GM04504 (cell line): ENCODE results near the gene LRCH1.

Experiments used
- DNase-seq: peaks from one replicate; pipeline ENCODE4 v3.0.0-alpha.2; 2012; ENCODE audit warnings: low read depth

LRCH1 gene

DNA sequence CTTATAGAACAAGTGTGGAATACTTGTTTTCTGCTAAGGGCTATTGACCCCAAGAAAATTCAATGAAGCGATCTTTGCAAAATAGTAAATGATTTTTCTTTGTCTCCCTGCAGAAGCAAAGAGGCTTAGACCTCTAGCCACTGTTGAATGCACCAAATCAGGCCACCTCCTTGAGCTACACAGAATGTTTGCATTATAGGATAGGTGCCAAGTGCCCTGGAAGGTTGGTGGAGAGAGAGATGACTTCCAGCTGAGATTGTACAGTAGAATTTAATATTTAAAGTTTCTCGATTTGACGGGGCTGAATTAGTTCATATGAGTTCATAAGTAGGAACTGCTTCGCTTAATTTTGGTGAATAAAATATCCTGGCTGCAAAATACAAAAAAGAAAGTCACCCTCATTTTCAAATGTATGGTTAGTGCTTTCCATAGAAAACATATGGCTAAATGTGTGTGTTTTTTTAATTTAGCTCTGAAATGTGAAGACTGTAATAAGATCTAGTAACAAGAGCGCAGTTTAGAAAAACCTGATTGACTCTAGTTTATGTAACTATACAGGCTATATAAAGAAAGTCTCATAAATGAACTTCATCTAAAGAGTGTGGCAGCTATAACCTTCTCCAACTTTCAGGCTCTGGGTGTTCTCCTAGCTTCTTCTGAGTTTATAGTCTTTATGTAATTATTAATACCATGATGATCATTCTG is 41.6 kb downstream of the LRCH1 start:
- no peak for DNase-seq

DNA sequence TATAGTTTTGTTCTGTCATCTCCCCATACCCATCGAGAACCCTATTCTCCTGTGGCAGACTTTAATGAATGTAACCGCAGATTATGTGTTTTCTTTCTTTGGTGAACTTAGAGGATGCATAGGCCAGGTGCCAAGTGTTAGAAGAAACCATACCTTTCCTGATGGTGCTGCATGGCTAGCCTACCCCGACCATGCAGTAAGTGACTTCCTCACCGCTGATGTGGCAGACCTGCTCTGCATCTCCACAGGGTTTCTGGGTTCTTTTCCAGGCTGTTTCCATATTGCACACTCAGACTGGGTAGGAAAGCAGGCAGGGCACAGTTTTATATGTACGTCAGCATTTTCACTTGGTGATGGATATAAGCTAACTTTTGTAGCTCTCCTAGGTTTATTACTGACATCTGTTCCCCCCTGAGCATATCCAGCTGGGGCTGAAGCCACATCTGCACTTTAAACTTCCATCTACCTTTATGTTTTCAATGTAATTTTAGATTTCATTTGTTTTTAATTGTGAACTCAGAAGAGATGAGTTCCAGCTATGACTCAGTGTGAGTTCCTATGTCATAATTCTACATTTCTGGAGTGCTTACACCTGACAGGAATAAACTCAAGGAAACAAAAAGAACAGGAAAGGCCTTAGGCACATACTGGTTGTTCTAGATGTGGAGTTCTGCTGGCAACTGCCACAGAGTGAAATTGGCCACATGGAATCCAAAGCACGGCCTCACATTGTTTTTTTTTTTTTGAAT is 42.3 kb downstream of the LRCH1 start:
- DNase-seq = no peak

DNA sequence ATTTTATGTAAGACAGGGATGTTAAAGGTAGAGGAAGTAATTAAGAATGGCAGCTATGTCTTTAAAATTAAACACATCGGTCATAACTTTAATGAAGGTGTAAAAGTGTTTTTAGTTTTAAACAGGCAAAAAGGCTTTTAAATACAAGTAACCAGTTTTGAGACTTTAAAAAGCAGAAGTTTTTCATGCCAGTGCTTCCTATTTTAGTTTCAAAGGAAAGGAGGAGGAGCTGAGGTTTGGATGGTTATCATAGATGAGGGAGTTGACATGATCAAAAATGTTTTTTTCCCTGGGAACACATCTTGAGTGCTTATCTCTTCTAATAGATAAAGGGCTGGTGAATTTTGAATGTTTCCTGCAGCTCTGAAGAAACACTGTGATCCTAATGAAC is 42.9 kb downstream of the LRCH1 start:
- no peak for DNase-seq

DNA sequence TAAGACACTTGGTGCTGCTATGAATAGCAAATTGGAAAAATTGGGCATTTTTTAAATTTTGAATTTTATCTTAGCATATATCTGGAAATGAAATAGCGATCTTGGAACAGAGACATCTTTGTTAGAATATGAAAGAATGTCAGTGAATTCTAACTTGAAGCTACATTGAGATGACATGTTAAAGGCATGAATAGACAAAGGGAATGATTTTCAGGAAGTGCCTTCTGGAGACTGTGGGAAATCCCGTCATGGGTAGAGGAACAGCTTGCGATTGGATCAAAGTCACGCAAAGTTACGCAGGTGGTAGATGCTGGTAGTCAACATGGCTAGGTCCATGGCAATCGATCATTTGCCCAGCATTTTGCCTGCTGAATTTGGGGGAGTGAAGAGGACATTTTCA is 43.5 kb downstream of the LRCH1 start:
- DNase-seq = no peak

DNA sequence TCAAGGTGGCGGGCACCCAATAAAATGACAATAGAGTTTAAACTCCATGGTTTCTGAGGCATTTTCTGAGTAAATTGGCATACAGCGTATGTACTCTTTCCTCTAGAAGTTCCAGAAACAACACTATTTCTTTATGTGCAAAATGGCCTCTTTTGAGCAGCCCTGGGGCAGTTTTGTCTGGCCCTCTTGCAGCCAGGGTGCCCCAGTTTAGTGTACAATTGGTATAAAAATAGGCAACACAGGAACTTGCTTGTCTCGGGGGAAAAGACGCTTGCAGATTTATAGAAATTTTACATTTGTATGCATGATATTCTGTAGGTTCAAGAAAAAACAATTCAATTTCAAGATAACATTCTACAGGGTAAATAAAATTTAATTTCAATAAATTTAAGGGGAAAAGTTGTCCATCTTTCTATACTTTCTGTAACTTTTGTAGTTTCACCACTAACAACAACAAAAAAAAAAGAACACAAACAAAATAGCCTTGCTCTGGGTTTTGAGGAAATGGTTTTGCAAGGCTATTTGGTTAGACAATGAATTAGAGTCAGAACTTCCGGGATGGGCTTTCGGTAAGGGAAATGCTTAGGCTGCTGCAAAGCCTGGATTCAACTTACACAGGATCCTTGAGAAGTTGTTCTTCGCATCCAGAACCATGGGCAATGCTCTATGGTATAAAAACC is 45.3 kb downstream of the LRCH1 start:
- DNase-seq = no peak

DNA sequence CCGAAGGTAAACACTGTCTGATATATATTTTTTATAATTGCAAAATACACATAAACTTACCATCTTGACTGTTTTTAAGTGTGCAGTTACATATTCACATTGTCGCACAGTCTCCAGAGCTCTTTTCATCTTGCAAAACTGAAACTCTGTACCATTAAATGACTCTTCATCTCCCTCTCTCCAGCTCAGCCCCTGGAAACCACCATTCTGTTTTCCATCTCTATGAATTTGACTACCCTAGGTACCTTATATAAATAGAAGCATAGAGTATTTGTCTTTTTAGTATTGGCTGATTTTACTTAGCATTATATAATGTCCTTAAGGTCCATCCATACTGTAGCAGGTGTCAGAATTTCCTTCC is 45.8 kb downstream of the LRCH1 start:
- DNase-seq = no peak

DNA sequence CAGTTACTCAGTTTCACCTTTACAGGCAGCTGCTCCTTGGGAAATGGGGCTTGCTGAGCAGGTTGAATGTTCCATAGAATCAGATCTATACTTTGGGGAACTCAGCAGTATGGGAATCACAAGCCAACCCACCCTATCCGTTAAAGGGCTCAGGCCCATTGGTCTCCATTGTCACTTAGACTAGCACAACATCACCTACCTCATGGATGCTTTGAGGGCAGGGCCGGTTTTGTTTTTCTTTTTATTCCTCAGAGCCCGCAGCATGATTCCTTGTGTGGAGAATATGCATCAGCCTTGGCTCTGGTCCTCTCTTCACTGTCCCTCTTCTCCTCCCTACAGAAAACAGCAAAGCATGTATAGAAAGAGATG is 48.0 kb downstream of the LRCH1 start:
- no peak for DNase-seq

DNA sequence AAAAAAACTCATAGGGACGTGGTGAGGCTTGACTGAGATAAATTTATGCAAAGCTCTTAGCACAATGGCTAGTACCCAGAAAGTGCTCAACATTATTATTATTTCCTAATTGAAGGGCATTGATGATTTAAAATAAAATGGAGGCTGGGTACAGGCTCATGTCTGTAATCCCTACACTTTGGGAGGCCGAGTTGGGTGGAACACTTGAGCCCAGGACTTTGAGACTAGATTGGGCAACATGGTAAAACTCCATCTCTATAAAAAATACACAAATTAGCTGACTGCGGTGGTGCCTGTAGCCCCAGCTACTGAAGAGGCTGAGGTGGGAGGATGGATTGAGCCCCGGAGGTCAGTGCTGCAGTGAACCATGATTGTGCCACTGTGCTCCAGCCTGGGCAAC is 49.6 kb downstream of the LRCH1 start:
- no peak for DNase-seq

DNA sequence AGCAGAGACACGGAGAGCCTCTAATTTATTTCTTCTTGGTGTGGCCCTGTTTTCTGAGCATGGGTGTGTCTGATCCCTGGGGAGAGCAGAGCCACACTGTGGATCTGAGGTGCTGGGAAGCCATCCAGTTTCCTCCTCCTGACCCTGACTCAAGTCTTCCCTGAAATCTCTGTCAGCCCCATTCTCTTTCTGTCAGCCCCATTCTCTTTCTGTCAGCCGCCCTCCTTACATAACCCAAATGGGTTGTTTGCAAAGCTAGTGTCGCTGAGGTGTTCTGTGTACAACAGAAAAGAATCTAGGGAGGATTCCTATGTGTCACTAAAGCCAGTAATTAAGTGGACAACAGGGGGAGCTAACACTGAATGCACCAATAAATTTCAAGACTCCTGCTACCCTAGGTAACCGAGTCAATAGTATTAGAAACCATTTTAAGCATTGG is 50.2 kb downstream of the LRCH1 start:
- DNase-seq = no peak

DNA sequence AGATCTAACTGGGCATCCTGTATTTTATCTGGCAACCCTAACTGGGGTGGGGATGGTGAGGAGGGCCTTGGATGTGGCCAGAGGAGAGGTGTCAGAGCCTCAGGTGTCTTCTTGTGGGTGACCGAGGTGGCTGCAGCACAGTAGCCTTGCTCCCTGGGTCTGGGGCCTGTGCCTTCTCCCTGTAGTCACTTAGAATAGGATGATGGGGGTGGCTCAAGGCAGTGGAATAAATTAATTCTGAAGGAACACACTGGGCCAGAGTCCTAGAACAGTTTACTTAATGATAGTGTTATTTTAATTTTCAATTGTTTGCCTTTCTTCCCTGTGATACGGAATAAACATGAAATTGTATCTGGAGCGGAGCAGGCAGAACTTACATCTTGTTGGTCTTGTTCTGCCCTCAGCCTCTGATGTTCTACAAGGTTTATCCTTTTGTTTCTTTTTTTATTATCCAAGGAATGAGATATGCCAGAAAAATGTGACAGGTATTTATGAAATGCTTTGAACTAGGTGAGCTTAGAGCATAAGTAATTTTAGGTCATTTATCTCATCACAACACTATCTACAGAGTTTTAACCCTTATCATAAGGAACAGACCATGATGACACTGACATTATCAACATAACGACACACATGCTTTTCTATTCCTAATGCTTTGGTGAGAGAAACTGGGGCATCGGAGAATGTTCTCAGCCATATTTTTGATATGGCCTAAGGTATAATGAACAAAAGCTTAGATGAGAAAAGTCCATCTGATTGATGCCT is 51.4 kb downstream of the LRCH1 start:
- DNase-seq = no peak

DNA sequence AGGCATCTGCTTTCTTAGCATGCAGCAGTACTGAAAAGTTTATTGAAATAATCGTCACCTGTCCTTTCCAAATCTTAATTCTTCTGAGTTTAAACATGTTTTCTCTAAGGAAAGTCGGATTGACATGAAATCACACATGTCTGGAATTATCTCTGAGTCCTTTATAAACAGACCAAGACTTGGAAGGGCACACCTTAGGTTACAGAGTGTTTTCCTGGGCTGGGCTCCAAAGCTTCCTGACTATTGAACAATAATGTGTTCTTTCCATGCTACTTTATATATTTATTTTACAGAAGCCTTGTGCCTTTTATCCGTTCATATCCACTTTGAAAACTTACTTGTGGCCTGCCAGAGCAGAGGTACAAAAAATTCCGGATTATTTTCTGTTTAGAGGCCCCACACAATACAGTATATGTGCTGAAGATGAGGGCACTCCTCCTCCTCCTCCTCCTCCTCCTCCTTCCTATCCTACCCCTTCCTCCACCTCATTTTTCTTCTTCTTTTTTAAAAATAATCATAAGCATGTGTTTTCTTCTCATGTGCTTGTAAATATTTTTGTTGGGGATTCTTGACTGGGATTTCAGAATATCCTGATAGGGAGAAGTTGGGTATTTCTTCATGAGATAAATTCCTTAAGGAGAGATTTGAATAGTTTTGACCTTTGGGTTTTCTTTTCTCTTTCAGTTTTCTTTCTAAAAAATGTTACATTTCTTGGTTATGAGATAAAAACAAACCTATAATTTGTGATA is 52.3 kb downstream of the LRCH1 start:
- DNase-seq = no peak

DNA sequence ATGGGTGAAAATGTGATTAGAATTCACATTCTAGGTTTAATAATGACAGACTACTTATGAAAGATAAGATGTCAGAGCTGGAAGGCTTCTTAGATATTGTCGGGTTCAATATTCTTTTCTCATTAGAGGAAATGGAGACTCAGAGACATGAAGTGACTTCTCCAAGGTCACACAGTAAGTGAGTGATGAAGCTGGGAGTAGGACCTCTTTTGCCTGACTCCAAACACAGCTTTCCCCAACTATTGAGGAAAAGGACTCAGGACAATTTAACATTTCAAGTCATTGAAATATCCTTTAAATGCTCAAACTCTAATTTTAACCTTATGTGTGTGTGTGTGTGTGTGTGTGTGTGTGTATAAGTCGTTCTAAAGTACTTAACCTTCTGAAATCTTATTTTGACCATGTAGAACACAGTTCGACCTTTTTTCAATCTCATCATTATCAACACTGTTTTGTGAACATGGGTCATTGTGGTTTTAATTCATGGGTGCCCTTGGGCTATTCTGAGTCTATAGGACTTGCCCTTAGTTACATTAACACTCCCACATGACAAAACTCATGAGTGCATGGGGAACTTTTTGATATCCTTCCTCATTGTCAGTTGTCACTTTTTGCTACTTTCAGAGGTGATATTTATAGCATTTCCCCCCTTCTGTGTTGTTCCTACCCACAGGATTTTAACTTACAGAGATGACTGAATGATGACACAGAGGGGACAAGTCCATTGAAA is 53.0 kb downstream of the LRCH1 start:
- DNase-seq = no peak

DNA sequence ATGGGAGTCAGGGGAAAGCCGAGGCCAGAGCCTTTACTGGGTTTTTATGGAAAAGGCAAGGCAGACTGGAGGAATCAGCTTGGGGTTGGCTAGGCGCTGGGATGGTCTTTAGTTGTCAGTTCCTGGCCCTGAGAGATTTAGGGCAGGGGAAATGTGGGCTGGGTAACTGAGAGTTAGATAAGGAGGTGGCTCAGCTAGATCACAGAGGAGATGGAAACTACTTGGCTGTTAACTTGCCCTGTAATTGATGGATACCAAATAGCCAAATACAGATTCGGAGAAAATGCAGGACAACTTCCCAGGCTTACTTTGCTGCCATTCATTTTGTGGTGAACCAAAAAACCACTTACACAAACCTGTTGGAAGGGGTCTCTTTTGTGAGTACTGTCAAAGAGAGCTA is 54.0 kb downstream of the LRCH1 start:
- no peak for DNase-seq

DNA sequence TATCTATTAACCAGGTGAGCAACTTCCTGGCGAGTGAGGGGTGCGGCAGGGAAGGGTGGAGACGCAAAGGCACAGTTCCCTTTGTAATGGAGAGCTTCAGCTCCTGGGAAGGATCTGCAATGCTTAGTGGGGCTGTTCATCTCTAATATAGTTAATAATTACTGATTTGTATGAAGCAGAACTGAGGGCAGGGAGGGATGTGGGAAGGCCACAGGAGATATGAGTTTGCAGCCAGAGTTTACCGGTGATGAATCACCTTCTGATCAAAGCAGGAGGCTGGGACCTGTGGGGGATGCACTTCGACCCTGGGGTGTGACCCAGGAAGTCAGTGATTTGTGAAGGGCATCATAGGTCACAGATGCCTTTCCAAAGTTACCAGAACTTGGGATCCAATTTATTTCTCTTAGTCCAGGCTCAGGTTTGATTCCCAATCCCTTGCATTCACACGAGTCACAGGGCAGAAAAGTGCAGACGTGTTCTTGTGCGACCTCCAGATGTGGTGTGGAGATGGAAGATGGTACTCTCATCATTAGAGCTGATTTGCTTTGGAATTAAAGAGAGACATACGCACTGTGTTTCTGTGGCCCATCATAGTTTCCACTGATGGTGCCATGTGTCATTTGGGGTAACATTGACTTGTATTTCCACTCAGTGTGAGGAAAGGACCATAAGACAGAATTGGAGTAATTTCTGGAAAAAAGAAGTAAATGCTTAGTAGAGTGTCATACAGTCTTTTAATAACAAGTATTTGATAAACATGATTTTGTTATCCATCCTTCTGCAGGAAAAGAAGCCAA is 55.0 kb downstream of the LRCH1 start:
- no peak for DNase-seq

DNA sequence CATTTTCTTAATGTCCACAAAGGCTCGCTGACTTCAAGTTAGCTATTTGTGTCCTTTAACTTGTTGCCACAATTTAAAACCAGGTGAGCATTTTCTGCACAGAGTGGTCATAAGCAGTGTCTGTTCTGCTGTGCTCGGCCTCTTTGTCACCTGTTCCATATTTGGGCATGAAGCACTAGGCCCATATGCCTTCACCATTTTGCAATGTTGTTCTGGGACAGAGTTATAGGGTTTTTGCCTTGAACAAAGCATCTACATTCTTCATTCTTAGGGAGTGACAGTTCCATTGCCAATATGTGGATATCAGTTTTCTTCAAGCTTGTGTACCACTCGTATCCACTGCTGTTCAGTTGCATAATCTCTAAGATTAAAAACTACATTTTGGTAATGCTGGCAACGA is 56.1 kb downstream of the LRCH1 start:
- DNase-seq = no peak

DNA sequence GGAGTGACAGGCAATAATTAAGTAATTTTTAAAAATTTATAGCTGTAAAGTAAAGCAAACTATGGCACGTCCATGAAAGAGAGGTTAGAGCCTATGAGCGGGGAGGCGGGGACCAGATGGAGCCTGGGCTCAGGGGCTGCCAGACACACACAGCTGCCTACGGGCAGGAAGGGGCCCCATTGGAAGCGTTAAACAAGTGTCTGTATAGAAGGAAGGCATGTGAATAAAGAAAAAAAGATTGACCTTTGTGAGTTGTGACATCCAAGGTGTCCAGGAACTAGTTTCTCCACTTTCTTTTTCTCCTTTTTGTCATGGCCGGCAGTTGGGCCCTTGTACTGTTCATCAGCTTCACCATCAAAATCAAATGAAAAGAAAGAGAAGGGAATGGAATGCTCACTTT is 56.8 kb downstream of the LRCH1 start:
- DNase-seq = no peak

DNA sequence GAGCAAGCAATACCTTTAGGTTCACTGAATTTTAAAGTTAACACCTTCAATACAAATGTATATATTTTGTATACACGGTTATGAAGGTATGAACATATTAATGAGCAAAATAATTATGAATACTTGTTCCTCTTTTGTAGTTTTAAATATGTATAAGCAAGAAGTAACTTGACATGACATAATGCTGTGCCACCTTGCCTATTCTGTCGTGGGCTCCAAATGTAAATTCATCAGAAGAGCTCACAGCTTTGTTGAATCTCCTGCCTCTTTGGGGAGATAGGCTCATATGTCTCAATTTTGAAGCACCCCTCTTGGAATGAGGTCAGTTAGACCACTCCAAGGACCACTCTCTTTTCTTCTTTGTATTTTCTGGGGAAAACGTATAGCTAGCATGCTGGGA is 59.3 kb downstream of the LRCH1 start:
- no peak for DNase-seq

DNA sequence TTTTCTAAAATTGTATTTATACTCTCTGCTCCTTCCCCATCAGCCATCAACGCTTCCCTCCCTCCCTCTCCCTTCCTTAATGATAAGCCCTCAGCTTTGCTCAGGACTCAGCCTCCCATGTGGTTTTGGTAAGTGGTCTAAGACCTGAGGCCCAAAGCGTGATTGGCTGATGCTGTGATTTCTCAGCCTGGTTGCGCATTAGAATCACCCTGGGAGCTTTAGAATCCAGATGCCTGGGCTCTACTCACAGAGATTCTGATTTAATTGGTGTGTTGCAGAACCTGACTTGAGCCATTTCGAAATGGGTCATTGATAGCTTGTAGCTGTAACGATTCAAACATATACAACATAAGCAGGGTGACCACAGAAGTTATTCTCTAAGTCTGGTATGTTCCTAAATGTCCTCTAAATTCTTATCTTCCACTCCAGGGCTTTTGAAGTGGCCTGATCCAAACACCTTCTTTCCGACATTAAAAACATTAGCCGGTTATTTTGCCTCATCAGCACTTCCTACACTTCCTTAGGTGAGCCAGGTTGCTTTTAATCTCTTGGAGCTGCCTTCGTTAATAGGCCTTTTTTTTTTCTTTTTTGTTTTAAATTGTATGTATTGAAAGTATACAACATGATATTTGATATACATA is 60.6 kb downstream of the LRCH1 start:
- no peak for DNase-seq

DNA sequence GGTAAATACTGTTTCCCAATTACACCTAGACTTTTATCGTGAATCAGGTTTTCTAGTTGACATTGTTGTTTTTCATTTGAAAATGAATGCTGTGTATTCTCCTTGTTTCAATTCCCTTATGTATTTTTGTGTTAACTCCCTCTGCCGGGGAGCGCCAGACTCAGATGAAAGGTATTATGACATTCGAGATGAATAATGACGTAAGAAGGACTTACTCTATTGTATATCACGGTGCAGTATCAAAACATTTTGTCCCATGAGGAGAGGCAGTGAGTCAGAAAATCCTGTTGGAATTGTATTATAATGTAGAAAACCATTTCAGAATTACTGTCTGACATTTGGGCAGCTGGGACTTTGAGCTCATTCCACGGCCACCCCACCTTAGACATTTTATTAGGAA is 61.6 kb downstream of the LRCH1 start:
- DNase-seq = no peak
